ENCODE measurements around the gene RNF151. TPM values are rescaled to one million over a fixed set of nuclear protein-coding genes. Genes with fewer than 3 reads are reported as not detected.
"Not testable (repeated sequence)": the region's sequence is repeated elsewhere in the genome, so short reads cannot be mapped to it uniquely, and the experiment has no call there.

The RNF151 gene
- polyA plus RNA-seq, 1 donor: not detected

GRCh38 chr16:1959269-1960039, 7.2 kb upstream of the RNF151 start, which contains the start of gene NDUFB10:
Gene NDUFB10, plus strand, starts transcription at chr16:1959538. Its CDS starts 87 bp downstream, at chr16:1959625.
- peak; percentile 83 for DNase-seq

GRCh38 chr16:1960665-1961630, 5.7 kb upstream of the RNF151 start:
- DNase-seq: no peak

DNA sequence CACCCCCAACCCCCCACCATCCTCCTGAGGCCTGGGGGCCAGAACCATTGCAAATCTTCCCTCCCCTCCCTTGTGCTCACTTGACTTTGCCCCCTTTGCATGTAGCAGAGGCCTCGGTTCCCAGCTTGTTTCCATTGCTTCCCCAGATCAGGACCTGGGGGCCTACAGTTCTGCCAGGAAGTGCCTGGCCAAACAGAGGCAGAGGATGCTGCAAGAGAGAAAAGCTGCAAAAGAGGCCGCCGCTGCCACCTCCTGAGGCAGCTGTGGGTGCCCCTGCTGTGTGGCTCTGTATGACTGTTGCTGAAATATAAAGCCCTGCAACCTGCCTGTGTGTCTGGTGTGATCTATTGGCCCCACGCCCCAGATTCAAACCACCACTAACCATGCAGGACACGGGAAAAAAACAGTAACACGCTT, 5.0 kb upstream of the RNF151 start:
- no peak for DNase-seq

- not testable (repeated sequence) for DNase-seq
These were observed 4.2 kb upstream of the RNF151 start for GRCh38 chr16:1962161-1963153.

DNA sequence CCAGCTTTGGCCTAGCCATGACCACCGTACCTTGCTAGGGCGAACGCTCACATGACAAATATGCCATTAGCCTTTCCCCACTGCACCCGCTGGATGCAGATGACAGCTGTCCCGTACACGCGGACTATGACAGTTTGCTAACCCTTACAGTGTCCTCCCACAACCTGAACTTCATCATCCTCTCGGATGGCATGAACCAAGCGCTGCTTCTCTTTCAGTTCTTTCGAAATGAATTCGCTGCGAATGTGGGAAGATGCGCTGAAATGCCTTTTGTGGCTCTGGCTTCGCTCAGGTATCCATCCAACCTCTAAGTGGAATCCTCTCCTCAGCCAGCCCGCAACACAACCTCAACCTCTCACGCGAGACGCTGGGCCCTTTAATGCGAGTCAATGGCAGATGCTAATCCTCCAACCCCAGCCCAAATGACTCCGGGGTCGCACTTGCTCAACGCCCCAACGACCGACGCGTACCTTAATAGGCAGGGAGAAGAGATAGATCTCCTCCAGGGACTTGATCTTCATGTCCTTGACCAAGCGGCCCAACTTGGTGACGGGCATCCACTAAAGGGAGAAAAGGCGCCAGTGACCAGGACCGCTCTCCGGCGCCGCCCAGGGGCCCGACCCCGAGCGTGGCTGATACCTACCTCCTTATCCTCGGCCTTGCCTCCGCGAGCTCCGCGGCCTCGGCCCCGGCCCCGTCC, 2.7 kb upstream of the RNF151 start:
- no peak for DNase-seq

- peak; percentile 99 for DNase-seq
These were observed 1.9 kb upstream of the RNF151 start, which contains the start of gene RPS2 for GRCh38 chr16:1964506-1965395. Gene RPS2, minus strand, starts transcription at chr16:1964826. Its CDS starts 201 bp downstream, at chr16:1964625.

DNA sequence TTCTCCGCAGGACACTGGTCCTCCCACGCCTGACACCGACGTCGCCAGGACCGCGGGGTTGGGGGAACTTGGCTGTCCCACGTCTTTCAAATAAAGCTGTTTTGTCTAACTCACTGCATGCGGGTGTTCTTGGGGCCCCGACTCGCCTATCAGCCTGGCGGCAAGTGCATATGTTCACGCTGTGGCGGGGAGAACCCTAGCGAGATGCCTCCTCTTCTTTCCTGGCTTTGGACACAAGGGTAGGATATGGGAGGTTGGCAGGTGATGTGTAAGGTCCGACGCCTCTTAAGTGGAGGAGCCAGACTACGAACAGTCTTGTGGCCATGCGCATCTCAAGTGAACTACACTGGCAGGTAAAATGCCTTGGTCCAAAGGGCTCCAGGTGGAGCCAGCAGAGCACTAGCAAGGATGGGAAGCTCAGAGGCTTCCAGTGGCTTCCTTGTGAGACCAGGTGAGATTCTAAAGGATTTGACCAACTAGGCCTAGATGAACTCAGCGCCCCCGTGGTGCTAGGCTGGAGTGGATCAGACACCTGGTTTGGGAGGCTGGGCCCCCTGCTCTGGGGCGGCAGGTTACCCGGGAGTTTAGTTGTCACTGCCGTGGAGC, 1.2 kb upstream of the RNF151 start:
- DNase-seq: no peak

- DNase-seq: no peak
These were observed 1.7 kb downstream of the RNF151 start for GRCh38 chr16:1968146-1968953.

- DNase-seq: peak; percentile 95
These were observed 5.3 kb downstream of the RNF151 start, which contains the start of gene TBL3 for GRCh38 chr16:1971796-1972489. Gene TBL3, plus strand, starts transcription at chr16:1972053. Its CDS starts 112 bp downstream, at chr16:1972165.

DNA sequence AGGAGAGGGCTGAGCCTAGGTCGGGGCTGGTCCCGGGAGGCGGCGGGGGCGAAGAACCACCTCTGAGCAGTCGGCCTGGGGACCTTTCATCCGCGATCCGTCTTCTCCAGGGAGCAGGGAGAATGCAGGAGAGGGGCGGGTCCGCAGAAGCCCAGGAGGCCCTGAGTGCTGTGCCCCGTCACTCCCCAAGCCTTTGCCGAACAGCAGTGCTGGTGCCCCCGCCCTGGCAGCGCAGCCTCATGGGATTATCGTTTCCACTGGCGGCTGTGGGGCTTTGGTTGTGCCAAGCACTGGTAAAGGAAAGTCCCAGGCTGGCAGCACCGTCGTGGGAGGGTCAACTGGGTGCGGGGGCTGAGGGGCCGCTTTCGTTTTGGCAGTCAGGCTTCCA, 5.8 kb downstream of the RNF151 start:
- DNase-seq: no peak

- DNase-seq: no peak
These were observed 7.0 kb downstream of the RNF151 start for GRCh38 chr16:1973461-1974156.

GRCh38 chr16:1974157-1975070, 7.8 kb downstream of the RNF151 start:
- DNase-seq: no peak

GRCh38 chr16:1975432-1976215, 9.0 kb downstream of the RNF151 start:
- DNase-seq: no peak

DNA sequence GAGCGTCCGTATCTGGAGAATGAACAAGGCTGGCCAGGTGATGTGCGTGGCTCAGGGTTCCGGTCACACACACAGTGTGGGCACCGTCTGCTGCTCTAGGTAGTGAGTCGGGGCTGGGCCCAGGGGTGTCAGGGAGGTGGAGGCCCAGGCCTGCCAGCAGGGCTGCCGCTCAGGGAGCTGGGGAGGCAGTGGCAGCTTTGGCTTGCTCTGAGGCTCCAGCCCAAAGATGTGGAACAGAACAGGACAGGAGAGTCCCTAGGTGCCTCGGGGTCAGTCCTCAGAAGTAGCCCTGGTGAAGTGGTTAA, 9.5 kb downstream of the RNF151 start:
- no peak for DNase-seq
